GM21526 (cell line): Measurements from ENCODE around the gene IGSF3.
"Not testable (repeated sequence)": the region's sequence is repeated elsewhere in the genome, so short reads cannot be mapped to it uniquely, and the experiment has no call there.

Experiments
- ATAC-seq: cut with Tn5 transposase; IDR thresholded peaks from one replicate; pipeline ENCODE4 v1.9.1; 2021; ENCODE audit warnings: moderate library complexity; ENCODE audit not compliant: unreplicated experiment, low FRiP score

The IGSF3 gene

DNA sequence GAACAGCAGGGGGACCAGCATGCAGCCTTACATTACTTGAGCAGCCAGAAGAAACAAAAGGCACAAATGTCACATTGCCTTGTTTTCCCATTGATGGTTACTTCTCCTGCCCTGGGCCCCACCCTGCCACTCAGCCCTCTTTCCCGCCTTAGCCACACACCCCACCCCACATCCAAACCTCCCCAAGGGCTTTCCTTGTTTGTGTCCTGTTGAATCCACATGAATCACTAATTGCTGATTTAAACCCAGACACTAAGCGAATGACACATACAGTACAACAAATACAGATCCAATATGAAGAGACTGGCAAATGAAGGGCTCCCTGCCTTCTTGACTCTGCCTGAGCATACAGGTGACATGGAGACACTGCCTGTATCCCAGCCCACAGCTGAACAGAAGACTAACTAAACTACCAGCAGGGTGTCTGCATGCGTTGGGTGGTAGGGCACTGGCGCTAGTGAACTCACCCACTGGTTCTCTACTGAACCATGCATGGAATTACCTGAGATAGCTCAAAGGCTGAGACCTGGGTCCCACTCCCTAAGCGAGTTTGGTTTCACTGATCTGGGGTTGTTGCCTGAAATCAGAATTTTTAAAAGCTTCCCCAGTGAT lies 3.1 kb downstream of the IGSF3 start:
- no peak for ATAC-seq

DNA sequence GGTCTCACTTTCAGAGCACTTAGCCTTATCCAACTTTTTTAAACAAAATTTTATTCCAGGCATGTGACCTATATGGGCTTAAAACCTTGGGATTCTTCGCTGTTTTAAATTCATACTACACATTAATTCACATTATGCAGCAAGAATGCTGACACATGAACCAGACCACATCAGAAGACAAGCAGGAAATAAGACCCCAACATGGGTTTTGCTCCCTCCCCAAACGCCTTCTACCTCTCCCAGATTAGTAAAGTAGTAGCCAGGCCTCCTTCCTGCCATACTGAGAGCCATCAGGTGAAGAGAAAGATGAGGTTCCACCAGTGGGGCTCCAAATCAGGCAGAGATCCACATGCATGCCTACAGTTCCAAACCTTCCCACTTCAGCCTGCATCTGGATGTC lies 3.7 kb downstream of the IGSF3 start:
- no peak for ATAC-seq

DNA sequence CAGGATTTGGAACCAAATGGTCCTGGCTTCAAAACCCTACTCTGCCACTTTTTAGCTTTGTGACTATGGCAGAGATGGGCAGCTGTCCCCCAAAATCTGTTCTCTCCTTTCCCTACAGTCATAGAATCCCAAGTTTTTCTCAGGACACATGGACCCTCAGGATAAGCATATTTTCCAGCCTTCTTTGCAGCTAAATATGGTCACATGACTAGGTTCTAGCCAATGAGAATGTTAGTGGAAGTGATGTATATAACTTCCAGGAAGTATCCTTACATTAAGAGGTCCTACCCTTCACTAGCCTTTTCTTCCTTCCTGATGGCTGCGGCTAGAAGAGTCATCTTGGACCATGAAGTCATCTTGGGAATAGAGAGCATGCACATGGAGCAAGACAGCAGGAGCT lies 5.9 kb downstream of the IGSF3 start:
- ATAC-seq, result no peak

DNA sequence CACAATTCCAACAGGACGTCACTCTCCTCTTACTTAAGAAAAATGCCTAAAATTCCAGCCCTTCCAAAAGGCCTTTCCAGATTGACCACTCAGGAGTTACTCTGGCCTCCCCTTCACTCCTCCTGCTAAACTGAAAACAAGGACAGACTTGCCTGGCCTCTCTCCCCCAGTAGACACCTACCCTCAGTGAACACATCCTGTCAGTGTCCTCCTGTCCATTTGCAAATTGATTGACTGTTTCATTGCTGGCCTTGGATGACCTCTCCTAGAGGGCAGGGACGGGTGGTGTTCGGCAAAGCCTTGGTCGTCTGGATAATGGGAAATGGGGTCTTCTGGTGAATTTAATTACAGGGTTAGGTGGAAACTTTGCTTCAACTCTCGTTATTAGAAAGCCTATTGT lies 8.9 kb downstream of the IGSF3 start:
- not testable (repeated sequence) for ATAC-seq

DNA sequence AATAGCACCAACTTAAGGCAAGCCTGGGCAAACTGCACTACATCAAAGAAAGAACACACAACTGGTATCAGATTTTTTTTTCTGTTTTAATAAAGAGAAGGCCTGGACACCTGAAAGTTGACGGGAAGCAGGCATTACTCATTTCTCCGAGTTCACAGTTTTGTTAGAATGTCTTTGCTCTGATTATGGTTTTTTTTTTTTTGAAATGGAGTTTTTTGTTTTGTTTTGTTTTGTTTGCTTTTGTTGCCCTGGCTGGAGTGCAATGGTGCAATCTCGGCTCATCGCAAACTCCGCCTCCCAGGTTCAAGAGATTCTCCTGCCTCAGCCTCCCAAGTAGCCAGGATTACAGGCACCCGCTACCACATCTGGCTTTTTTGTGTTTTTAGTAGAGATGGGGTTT lies 9.7 kb downstream of the IGSF3 start:
- ATAC-seq, result not testable (repeated sequence)

DNA sequence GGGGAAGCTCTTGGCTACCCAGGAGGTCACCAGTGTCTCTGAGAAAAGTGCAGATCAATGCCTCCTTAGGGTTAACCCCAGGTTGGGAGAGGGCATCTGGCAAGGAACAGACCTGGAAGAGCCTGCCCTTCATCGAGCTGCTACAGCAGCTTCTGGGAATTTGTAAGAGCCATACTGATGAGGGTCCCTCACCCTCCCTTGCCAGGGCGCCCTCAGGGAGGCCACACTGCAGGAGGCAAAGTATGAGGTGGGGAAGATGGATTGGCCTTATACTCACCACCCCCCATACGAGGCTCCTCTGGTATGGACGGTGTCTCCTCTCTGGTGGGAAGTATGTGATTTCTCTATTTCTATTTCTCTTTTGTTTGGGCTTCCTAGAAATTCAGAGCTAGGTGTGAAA lies 13.2 kb downstream of the IGSF3 start:
- ATAC-seq, result no peak

DNA sequence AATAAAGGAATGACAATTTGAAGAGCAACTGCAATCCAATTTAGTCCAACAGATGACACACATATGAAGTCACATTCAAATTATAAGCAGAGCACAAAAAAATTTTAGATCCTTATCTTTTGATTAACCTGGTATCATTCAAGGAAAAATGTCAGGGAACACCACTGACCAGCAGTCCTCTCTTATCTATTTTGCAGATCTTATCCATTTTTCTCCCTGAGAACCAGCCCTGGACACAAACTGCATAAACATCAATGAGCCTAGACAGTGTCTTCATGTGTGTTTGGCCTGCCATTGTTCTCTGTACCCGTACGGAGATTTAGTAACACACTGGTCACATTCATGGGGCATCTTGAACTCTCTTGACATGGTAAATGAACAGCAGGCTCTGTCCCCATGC lies 14.9 kb downstream of the IGSF3 start:
- ATAC-seq, result not testable (repeated sequence)

DNA sequence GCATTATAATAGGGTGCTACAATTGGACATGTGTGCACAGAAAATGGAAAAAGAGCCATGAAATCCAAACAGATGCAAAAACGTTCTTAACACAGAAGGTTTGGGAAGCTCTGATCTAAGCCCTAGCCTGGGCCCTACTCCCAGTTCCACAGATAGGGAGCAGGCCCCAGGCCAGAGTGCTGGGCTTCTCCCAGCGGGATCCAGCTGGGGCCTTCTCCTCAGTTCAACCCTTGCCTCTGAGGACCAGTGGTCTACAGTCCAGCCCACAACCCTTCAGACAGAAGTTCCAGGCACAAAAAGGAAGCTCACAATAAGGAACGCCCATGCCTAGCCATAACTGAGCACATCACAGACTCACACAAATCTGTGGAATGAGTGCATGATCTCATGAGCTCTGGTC lies 16.8 kb downstream of the IGSF3 start:
- not testable (repeated sequence) for ATAC-seq

DNA sequence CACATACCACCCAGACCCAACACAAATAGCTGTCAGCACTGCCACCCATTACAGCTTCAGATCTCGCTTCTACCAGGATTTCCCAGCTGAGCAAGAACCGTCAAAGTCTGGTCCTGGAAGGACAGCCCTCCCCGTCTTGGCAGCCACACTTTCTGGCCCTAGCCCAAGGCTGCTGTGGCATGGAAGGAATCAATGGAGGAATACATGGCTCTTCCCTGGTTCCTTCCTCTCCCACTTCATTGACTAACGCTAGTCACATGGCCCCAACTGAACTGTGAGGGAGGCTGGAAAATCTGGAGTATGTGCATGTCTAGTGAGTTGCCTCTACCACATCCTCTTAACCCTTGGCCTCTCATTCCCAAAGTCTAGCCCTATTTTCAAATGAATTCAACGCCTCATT lies 18.5 kb downstream of the IGSF3 start:
- ATAC-seq, result not testable (repeated sequence)

DNA sequence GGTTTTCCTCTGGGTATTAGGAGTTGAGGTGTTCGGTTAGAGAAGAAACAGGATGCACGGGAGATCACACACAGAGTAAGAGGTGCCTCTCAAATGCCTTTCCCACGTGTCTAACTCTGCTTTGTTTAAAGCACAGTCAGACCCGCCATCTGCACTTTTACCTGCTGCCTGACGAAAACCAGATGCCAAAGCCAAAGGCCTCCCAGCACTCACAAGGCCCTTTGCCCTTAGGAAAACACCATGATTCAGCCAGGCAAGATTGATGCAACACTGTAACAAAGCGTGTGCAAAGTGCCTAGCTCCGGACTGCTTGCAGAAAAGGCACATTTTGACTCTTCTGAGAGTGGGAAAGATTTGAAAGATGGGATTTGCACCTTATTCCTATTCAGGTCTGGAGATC lies 19.2 kb downstream of the IGSF3 start:
- ATAC-seq, result not testable (repeated sequence)

DNA sequence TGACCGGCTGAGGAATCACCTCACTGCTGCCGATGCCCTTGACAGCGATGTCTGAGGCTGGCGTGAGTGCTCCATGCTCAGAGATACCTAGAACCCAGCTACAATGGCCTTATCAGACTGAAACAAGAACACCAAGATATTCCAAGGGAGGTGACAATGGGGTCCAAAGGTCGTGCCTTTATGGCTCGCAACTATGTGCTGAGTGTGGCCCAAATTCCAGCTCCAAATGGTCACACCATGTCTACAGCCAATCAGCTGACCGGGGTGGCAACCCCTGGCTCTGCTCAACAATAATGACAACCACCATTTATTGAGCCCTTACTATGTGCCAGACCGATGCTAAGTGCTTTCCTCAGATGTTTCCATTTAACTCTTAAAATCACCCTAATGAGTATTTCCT lies 20.3 kb downstream of the IGSF3 start:
- ATAC-seq, result not testable (repeated sequence)

DNA sequence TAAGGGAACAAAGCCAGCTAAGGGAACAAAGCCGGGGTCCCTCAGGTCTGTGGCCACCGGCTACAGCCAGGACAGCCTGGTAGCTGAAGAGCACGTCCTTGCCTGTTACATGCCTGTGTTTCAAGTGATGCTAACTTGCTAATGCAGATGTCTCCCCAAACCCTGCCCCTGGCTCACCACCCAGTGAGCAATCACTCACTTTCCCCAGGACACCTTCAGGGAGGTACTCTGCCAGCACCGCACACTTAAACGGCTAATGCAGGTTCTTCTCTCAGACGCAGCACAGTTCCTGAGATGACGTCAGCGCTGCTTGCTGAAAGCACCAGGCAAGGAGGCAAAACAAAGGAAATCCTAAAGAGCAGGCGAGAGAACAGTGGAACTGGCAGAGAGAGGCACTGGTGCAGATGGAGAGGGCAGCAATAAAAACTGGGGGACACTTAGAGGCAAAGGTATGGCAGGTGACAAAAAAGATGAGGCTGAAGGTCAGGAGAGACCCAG lies 20.8 kb downstream of the IGSF3 start:
- not testable (repeated sequence) for ATAC-seq

DNA sequence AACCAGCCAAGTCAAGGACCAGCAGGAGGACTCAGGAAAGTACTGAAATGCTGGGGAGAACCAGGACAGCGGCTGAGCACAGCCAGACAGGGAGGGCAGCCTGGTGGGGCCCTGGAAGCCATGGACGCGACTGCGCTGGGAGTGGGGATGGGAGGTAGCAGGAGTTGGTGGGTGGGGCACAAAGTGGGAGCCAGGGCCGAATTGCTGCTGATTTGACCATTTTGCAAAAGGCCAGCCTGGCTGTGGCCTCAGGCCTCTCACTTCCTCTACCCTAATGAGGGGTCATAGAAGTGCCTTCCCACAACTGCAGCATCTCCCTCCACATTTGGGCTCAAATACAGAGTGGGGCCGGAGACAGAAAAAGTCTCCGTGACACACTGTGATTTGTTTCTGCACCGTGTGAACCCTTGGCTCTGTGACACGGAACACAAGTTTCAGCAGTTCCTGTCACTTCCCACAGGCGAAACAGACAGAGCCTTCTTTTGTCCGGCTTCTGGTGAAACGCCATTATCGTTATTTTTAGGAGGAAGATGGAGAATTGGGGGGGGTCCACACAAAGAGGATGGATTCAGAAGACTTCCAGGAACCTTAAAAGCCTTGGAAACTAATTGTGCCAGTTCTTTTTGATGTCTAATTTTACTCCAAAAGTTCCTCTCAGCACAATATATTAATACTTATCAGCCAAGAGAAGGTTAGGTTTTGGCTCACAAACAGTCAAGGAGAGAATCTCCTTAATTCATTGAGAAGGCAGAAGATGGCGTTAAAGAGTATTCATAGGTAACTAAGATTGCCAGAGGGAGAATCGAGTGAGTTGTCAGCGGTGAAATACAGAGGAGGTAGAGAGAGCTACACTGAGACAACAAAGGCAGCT lies 21.5 kb downstream of the IGSF3 start:
- not testable (repeated sequence) for ATAC-seq

DNA sequence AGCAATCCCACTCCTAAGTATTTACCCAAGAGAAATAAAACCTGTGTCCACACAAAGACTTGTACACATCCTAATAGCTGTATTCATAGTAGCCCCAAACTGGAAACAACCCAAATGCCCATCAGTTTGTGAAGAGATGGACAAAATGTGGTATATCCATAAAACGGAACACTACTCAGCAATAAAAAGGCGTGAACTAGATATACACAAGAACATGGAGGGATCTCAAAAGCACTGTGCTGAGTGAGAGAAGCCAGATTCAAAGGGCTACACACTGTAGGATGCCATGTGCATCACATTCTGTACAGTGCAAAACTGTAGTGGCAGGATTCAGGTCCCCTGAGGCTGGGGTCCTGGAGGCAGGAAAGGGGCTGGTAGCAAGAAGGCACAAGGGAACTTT lies 22.5 kb downstream of the IGSF3 start:
- ATAC-seq, result not testable (repeated sequence)

DNA sequence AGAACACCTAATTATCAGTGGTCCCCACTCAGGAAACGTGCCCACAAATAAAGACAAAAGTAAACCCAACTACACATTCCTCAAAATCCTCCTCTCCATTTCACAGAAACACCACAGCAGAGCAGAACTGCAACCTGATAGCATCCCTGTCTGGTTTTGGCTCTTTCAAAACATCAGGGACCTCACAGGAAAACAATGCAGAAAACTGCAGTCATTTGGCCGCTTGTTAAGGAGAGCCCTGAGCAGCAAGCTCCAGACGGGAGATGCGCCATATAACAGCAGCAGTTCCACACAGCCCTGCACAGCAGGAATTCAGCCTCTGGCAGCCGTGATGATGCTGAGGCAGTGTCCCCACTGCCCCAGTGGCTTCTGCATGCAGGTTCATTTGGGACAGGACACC lies 23.4 kb downstream of the IGSF3 start:
- ATAC-seq, result not testable (repeated sequence)

DNA sequence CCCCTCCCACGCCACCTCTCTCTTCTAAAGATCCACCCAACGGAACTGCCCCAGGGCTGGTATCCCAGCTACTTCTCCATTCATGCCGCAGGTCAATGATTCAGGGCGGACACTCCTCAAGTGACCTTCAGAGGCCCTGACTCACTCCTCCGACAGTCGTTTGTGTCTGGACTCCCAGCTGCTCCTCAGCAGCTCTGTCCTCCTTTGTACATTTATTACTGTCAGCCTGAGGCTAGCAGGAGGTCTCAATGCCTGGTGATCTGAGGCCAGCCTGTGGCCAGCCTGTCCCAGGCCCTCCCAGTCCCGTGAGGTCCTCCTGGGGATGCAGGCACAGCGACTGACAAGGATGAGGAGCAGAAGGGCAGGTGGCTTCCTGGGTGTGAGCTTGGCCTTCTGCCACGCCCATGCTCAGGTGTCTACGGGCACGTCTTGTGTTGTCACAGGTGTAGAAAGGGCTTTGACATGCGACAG lies 24.2 kb downstream of the IGSF3 start:
- not testable (repeated sequence) for ATAC-seq

DNA sequence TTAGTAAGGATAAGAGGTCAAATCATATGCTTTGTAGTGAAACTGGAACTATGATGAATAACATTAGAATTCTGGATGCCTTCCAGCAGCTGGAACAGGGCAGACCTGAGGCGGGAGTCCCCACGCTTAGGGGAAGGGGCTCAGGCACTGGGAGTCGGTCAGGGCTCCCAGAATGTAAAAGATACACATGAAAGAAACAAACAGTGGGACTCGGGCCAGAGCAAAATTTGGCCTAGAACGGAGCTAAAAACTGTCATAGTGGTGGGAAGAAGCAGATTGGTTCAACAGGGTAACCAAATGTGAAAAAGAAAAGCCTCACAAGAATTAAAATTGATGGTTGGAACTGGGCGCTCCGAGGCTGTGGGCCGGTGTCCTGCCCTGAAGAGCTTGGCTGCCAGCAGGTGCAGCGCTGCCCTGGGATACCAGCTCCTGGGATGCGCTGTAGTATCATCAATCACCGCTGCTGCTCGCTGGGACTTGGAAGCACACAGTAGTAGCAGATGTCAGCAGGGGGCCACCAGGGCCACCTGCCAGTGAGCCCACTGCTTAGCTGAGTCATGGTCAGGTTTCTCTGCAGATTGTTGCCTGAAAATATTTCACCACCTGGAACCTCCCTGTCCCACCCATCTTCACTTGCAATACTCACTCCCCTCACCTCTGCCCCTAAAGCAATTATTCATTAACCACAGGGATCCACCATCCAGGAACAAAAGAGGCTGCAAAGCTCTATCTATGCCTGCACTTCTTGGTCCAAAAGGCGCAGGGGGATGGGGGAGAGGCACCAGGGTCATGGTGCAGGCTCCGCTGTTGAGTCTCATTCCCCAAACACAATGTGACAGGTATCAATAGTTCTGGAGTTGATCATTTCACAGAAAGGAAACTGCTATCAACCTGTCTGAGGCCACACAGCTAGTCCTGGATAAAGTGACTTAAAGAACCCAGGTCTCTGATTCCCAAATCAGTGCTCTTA lies 24.9 kb downstream of the IGSF3 start:
- ATAC-seq, result not testable (repeated sequence)

DNA sequence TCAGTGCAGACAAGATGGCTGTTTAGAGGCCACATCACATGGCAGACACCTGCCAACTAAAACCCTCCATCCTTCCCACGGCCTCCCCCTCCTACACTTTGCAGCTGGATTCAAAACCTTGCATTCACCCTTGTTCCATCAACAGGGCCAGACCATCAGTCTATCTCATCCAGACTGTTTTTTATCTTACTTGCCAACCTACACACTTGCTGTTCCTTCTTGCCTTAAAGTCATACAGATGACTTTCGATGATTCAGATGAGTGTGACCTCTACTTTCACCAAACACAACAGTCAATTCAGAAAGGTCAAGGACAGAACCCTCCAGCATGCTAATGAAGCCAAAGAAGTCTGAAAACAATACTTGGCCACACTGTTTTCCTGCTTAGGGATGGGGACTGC lies 29.9 kb downstream of the IGSF3 start:
- not testable (repeated sequence) for ATAC-seq

DNA sequence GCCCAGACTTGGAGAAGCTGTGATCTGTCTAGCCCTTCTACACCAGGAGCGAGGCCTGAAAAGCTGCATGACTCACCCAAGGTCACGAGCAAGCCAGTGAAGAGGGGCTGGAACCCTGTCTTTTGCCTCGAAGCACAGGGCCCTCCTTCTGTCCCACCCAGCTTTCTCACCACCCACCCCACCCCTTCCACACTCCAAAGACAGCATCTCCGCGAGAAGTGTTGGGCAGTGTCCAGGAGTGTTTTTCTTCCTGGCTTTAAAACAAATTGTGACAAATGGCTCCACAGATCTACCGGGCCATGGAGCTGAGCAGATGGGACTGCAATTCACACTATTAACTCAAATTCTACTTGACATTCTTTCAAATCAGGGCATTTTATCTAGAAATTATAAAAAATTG lies 30.9 kb downstream of the IGSF3 start:
- not testable (repeated sequence) for ATAC-seq

DNA sequence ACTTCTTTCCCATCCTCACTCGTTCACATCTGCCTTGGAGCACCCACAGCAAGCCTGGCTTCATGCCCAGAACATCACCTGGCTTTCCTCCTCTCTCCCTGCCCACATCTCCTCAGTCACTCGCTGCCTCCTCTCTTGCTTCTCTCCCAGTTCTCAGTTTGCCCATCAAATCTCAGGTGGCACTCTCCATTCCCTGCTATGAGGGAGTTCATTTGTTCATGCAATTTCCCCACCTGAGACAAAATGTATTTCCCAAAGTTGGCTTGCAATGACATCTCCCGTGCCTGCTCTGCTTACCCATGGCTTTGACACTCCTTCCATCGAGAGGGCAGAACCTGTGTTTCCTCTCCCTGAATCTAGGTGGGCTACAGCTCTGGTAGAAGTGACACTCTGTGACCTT lies 33.1 kb downstream of the IGSF3 start:
- ATAC-seq, result not testable (repeated sequence)
